ENCODE results near the gene MLLT11.
"Not testable (repeated sequence)": the region's sequence is repeated elsewhere in the genome, so short reads cannot be mapped to it uniquely, and the experiment has no call there.

The MLLT11 gene

DNA sequence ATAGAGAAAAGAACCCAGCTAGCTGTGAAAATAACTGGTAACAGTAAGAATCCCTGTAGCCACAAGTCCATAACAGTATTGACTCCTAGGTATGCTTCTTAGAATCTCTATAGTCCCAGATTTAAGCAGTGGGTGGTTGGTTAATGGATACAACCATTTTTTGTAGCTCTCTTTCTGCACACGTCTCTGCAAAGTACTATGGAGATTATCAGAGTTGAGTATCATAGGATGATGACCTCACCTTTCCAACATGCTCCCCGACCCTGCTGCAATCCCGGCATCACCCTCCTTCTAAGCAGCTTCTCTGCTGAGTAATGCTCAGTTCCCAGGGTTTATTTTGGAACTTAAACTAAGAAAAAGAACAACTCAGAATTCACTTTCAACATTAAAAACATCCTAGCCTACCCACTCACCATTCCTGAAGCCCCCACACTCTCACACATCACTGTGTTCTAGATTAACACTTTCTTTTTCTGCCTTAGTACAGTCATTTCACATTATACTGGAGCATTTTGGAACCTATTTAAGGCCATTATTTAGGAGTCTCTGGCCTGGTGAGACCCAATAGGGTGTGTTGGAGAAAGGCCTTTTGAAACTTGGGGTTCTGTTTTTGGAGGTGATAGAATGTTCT, 2.7 kb downstream of the MLLT11 start:
- no peak overlapping the region for H3K4me3 ChIP-seq (ENCODE audit: low read length)
- TF ChIP-seq ZNF274 (IDR thresholded peaks at IDR 0.05; ENCODE audit: low read depth, low read length): no peak

DNA sequence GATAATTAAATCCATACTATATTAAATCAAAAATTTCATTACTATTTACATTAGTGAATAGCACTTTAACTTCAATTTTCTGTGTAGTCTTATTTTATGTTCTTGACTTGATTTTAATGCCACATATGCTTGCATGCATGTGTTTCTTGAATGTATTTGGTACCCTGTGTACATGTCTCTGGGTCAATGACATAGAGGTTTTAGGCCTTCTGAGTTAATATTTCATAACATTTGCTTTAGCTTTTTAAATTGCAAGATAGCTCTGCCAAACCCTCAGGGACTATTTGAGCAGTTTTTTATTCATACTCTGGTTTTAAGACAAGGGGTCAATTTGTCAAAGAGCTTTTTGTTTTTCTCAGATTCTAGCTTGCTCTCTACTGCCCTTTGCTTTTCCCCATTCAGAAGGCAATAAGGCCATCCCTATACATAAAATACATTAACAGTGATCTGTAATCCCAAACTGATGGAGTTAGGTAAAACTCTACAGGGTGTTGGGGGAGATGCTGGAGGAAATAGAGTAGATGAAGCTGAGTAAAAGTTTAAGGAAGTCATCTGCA, 5.0 kb downstream of the MLLT11 start:
- TF ChIP-seq ZNF274 (IDR thresholded peaks at IDR 0.05; ENCODE audit: low read depth, low read length): no peak
- H3K4me3 ChIP-seq (ENCODE audit: low read length): no peak overlapping the region

DNA sequence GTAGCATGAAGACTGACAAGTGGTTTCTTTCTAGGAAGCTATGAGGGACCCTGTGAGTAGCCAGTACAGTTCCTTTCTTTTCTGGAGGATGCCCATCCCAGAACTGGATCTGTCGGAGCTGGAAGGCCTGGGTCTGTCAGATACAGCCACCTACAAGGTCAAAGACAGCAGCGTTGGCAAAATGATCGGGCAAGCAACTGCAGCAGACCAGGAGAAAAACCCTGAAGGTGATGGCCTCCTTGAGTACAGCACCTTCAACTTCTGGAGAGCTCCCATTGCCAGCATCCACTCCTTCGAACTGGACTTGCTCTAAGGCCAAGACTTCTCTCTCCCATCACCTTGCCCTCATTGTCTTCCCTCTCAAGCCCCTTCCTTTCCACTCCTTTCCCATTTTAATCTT, 7.0 kb downstream of the MLLT11 start:
- H3K4me3 ChIP-seq (ENCODE audit: low read length): no peak overlapping the region
- TF ChIP-seq ZNF274 (IDR thresholded peaks at IDR 0.05; ENCODE audit: low read depth, low read length): no peak

- H3K4me3 ChIP-seq (ENCODE audit: low read length): no peak overlapping the region; the same call in 1 of the 2 replicates
- TF ChIP-seq ZNF274 (IDR thresholded peaks at IDR 0.05; ENCODE audit: low read depth, low read length): no peak
Measured at GRCh38 chr1:151069103-151069486, 8.9 kb downstream of the MLLT11 start.

DNA sequence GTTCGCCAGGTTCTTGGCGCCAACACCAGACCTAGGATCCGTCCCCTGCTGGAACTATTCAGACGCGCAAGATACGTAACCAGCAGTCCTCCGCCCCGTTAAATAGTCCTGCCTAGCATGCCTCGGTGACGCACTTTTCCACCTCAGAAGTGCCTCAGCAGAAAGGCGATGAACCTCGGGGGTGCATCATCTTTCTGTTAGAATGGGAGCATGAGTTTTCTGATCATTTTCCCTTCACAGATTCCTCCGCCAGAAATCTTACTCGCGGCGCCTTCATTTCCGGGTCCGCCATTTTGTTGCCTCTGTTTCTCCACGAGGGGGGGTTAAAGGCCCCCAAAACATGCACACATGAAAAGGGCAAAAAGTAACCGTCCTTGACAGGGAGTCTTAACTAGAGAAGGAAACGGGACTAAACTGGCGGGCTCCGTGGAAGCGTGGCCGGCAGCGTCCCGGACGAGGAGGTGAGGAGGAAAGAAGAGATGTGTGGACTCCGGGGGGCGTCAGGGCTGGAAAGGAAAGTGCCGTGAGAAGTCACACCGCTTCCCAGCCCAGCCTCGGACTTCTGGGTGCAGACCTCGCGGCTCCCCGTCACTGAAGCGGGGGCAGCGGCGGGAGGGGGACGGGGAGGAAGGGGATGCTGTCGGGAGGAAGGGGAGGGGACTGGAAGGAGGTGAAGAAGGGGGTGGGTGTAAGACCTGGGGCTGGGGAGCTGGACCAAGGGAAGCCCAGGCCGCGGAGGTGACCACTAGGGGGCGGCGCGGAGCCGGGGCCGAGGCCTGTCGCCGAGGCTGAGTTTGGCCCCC, 10.5 kb downstream of the MLLT11 start, which contains the start of gene GABPB2:
Gene GABPB2 (plus strand): TSS at position 288 of the 803 bp plus-strand sequence. CDS start 17,429 bp downstream, outside the sequence.
- no peak for TF ChIP-seq ZNF274 (IDR thresholded peaks at IDR 0.05; ENCODE audit: low read depth, low read length)
- H3K4me3 ChIP-seq (ENCODE audit: low read length): peak within 1 kb of the TSS; percentile 79

DNA sequence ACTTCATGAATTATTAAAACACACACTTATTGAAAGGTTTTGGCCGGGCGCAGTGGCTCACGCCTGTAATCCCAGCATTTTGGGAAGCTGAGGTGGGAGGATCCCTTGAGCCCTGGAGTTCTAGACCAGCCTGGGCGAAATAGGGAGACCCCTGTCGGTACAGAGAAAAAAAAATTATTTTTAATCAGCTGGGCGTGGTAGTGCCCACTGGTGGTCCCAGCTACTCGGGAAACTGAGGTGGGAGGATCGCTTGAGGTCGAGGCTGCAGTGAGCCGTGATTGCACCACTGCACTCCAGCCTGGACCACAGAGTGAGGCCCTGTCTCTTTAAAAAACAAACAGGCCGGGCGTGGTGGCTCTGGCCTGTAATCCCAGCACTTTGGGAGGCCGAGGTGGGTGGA, 12.0 kb downstream of the MLLT11 start:
- TF ChIP-seq ZNF274 (IDR thresholded peaks at IDR 0.05; ENCODE audit: low read depth, low read length): no peak
- no peak overlapping the region for H3K4me3 ChIP-seq (ENCODE audit: low read length)

GRCh38 chr1:151085953-151086559, 25.9 kb downstream of the MLLT11 start:
- TF ChIP-seq ZNF274 (IDR thresholded peaks at IDR 0.05; ENCODE audit: low read depth, low read length): no peak
- no peak overlapping the region for H3K4me3 ChIP-seq (ENCODE audit: low read length)

DNA sequence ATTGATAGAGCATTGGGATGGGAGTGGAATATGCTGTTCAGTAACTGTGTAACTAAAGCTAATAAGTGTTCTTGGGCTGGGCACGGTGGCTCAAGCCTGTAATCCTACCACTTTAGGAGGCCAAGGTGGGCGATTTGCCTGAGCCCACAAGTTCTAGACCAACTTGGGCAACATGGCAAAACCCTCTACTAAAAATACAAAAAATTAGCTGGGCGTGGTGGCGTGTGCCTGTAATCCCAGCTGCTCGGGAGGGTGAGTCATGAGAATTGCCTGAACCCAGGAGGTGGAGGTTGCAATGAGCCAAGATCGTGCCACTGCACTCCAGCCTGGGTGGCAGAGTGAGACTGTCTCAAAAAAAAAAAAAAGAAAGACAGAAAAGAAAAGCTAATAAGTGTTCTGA, 37.2 kb downstream of the MLLT11 start:
- H3K4me3 ChIP-seq (ENCODE audit: low read length): not testable (repeated sequence)

DNA sequence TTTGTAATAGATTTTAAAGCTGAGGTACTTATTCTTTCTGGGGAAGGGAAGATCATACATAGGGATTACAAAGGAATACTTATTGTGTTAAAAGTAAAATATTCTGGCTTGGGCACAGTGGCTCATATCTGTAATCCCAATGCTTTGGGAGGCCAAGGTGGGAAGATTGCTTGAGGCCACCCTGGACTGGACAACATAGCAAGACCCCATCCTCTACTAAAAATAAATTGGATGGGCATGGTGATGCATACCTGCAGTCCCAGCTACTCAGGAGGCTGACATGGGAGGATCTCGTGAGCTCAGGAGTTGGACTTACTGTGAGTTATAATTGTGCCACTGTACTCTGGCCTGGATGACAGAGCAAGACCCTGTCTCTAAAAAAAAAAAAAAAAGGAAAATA, 37.9 kb downstream of the MLLT11 start:
- H3K4me3 ChIP-seq (ENCODE audit: low read length): no peak overlapping the region
- no peak for TF ChIP-seq ZNF274 (IDR thresholded peaks at IDR 0.05; ENCODE audit: low read depth, low read length)

- H3K4me3 ChIP-seq (ENCODE audit: low read length): no peak overlapping the region
- no peak for TF ChIP-seq ZNF274 (IDR thresholded peaks at IDR 0.05; ENCODE audit: low read depth, low read length)
Measured at GRCh38 chr1:151104630-151105029, 44.4 kb downstream of the MLLT11 start.

GRCh38 chr1:151106894-151107293, 46.7 kb downstream of the MLLT11 start:
- H3K4me3 ChIP-seq (ENCODE audit: low read length): no peak overlapping the region
- TF ChIP-seq ZNF274 (IDR thresholded peaks at IDR 0.05; ENCODE audit: low read depth, low read length): no peak

DNA sequence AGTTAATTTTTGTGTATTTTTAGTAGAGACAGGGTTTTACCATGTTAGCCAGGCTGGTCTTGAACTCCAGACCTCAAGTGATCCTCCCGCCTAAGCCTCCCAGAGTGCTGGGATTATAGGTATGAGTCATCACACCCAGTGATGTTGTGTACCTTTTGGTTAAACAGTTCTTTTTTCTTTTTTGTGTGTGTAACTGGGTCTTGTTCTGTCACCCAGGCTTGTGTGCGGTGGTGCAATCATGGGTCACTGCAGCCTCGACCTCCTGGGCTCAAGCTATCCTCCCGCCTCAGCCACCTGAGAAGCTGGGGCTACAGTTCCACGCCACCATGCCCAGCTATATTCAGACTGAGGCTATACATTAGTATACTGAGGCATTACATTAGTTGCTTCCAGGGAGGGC, 48.1 kb downstream of the MLLT11 start:
- no peak overlapping the region for H3K4me3 ChIP-seq (ENCODE audit: low read length)
- no peak for TF ChIP-seq ZNF274 (IDR thresholded peaks at IDR 0.05; ENCODE audit: low read depth, low read length)

DNA sequence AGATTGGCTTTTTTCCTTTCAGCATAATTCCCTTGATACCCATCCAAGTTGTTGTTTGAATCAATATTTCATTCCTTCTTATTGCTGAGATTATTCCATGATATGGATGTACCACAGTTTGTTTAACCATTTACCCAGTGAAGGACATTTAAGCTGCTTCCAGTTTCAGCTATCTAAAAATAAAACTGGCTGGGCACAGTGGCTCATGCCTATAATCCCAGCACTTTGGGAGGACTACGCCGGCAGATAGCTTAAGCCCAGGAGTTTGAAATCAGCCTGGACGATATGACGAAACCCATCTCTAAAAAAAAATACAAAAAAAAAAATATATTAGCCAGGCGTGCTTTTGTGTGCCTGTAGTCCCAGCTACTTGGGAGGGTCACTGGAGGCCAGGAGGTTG, 53.7 kb downstream of the MLLT11 start:
- TF ChIP-seq ZNF274 (IDR thresholded peaks at IDR 0.05; ENCODE audit: low read depth, low read length): no peak
- no peak overlapping the region for H3K4me3 ChIP-seq (ENCODE audit: low read length)

Data from GM08714 (cell line).